GM10266 (cell line): ENCODE measurements around the gene SMARCA1.
"Not testable (repeated sequence)": the region's sequence is repeated elsewhere in the genome, so short reads cannot be mapped to it uniquely, and the experiment has no call there.

ENCODE experiments used
- DNase-seq: peaks from one replicate; pipeline ENCODE4 v3.0.0; 2012; ENCODE audit errors: extremely low spot score
- TF ChIP-seq, protein P1 (sequence below): IDR thresholded peaks from 2 replicates; pipeline ENCODE4 v1.5.1; 2012; ENCODE audit warnings: mild to moderate bottlenecking, low read depth; ENCODE audit not compliant: control insufficient read depth, insufficient read depth; ENCODE audit errors: missing control alignments

The SMARCA1 gene, protein sequence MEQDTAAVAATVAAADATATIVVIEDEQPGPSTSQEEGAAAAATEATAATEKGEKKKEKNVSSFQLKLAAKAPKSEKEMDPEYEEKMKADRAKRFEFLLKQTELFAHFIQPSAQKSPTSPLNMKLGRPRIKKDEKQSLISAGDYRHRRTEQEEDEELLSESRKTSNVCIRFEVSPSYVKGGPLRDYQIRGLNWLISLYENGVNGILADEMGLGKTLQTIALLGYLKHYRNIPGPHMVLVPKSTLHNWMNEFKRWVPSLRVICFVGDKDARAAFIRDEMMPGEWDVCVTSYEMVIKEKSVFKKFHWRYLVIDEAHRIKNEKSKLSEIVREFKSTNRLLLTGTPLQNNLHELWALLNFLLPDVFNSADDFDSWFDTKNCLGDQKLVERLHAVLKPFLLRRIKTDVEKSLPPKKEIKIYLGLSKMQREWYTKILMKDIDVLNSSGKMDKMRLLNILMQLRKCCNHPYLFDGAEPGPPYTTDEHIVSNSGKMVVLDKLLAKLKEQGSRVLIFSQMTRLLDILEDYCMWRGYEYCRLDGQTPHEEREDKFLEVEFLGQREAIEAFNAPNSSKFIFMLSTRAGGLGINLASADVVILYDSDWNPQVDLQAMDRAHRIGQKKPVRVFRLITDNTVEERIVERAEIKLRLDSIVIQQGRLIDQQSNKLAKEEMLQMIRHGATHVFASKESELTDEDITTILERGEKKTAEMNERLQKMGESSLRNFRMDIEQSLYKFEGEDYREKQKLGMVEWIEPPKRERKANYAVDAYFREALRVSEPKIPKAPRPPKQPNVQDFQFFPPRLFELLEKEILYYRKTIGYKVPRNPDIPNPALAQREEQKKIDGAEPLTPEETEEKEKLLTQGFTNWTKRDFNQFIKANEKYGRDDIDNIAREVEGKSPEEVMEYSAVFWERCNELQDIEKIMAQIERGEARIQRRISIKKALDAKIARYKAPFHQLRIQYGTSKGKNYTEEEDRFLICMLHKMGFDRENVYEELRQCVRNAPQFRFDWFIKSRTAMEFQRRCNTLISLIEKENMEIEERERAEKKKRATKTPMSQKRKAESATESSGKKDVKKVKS

DNA sequence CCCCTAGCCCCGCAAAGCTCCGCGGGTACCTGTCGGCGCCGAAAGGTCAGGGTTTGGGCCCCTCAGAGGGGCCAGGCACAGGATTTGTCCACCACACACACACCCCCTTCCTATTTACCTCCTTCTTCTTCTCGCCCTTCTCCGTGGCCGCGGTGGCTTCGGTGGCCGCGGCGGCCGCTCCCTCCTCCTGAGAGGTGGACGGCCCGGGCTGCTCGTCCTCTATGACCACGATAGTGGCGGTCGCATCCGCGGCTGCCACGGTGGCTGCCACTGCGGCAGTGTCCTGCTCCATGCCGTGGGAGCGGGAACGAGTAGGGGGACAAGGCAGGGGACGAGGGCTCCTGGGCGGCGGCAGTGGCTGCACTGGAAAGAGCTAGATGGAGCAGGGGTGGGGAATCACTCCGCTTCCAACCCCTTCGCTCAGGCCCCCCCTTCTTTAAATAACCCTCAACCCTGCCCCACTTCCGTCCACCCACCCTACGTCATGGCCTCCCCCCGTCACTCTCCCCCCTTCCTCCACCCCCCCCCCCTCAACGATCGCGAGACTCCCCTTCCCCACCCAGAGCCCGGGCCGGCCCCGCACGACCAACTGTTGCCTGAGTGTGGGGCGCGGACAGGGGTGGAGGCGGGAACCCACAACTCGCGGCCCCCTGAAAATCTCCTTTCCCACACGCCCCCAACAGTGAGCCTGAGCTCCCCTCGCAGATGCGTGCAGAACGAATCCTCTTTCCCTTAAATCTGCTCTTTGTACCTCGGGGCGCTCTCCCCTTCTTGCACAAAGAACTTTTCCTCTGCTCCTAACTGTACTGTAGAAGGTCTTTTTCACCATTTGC, at the start of gene SMARCA1:
TSS of gene SMARCA1 (minus strand) at position 412 of the 833 bp plus-strand sequence. CDS start at position 292, 120 bp downstream.
- TF ChIP-seq, protein P1, sequence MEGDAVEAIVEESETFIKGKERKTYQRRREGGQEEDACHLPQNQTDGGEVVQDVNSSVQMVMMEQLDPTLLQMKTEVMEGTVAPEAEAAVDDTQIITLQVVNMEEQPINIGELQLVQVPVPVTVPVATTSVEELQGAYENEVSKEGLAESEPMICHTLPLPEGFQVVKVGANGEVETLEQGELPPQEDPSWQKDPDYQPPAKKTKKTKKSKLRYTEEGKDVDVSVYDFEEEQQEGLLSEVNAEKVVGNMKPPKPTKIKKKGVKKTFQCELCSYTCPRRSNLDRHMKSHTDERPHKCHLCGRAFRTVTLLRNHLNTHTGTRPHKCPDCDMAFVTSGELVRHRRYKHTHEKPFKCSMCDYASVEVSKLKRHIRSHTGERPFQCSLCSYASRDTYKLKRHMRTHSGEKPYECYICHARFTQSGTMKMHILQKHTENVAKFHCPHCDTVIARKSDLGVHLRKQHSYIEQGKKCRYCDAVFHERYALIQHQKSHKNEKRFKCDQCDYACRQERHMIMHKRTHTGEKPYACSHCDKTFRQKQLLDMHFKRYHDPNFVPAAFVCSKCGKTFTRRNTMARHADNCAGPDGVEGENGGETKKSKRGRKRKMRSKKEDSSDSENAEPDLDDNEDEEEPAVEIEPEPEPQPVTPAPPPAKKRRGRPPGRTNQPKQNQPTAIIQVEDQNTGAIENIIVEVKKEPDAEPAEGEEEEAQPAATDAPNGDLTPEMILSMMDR = no peak
- DNase-seq = peak; percentile 28

DNA sequence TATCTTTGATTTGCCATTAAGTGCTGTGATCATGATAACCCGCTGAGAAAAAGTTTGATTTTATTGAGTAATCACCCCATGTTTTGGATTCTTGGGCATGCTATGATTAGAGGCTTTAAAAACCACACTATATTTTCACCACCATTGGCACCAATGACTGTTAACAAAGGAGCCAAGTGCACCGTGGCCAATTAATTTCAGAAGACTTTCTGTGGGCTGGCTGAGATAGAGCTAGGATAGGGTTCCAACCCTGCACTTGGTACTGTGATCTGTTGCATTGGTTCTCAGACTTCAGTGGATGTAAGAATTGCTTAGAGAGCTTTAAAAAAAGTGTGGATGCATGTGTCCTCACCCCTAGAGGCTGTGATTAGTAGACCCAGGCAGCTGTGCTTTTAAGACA, 49.1 kb upstream of the SMARCA1 start:
- TF ChIP-seq, protein P1 = no peak
- DNase-seq = no peak

DNA sequence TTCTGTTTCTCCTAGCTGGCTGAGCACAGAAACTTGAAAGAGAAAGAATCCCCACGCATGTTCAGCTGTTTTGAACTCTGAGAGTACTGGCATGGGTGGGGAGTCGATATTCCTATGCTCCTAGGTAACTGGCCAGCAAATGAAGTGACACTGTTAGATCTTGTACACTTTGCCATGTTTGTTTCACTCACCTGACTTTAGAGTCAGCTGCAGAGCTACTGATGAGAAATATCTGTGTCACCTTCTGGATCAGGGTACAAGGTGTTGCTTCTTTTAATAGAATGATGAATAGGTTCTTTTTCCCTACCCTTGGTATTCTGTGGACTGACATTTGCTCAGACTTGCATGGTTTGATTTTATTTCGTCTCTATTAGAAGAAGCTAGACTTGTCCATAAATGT, 45.1 kb upstream of the SMARCA1 start:
- DNase-seq = no peak
- TF ChIP-seq, protein P1 = no peak

DNA sequence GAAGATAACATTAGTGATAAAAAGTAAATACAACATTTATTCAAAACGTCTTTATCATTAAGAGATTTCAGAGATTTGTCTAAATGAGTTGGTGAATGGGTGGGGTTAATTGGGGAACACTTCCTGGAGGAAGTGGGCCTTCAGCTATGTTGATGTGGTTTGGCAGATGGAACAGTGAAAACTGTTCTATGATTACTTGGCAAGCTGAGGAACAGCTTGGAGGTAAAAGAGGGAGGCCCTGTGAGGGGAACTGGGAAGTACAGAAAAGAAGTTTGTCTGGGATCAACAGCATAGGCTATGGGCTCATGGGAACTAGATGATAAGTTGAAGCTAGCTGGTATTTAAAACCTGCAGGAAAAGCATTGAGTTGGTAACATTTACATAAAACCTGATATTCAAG, 42.8 kb upstream of the SMARCA1 start:
- TF ChIP-seq, protein P1 = no peak
- no peak for DNase-seq

DNA sequence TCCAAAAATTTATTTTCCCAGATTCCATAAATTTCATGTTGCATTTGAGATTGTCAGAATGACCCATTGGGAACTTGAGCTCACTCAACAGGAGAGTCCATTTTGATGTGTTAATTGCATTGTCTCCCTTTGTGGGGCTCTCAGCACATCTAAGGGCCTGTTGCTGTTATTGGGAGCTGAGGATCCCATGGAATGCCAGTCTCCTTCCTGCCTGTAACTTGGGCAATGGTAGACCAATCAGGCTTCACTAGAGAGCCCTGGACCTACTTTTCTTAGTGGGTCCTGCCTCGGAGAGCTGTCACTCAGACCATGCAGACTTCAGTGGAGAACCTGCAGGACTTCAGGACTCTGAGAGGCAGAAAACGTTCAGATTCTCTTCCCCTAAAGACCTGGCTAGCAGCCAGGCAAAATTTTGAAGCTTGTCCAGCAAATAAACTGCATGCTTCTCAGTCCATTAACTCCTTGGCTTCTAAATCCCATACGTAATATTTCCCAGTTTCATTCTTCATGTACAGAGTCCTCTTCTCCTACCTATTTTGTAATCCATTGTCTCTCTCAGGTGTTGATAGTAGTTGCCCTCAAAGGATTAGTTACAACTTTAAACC, 41.9 kb upstream of the SMARCA1 start:
- TF ChIP-seq, protein P1 = no peak
- DNase-seq = no peak

DNA sequence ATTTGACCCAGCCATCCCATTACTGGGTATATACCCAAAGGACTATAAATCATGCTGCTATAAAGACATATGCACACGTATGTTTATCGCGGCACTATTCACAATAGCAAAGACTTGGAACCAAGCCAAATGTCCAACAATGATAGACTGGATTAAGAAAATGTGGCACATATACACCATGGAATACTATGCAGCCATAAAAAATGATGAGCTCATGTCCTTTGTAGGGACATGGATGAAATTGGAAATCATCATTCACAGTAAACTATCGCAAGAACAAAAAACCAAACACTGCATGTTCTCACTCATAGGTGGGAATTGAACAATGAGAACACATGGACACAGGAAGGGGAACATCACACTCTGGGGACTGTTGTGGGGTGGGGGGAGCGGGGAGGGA, 41.1 kb upstream of the SMARCA1 start:
- not testable (repeated sequence) for DNase-seq

DNA sequence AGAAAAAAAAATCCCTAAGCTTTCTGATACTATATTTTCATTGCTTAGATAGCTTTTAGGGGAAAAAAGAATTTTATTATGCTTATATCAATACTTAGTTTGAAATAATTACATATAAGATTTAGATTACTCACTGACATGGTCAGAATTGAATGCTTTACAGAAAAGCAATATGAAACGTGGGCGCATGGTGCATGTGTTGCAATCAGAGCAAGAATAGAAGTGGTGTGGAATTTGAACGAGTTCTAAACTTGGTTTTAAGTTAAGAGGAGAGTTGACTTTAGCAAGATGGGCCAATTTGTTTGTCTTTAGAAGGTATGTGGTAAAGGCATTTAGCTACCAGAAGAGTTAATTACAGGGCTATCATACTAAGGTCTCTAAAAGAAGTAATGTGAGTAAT, 38.2 kb upstream of the SMARCA1 start:
- TF ChIP-seq, protein P1 = no peak
- DNase-seq = no peak
